HG02852 (cell line): ENCODE results near the gene KRT81.

ENCODE experiments used
- ATAC-seq: cut with Tn5 transposase; IDR thresholded peaks from one replicate; pipeline ENCODE4 v1.9.1; 2021; ENCODE audit warnings: mild to moderate bottlenecking, moderate library complexity; ENCODE audit not compliant: unreplicated experiment

KRT81 gene

GRCh38 chr12:52291267-52291935, at the start of gene KRT81:
Gene KRT81, minus strand, starts transcription at chr12:52291534. Its CDS starts 69 bp downstream, at chr12:52291465.
- no peak for ATAC-seq

- ATAC-seq = no peak
Measured at GRCh38 chr12:52338241-52338960, 47.1 kb upstream of the KRT81 start.

- no peak for ATAC-seq
Measured at GRCh38 chr12:52337054-52337453, 45.7 kb upstream of the KRT81 start.

- ATAC-seq = no peak
Measured at GRCh38 chr12:52336641-52337040, 45.3 kb upstream of the KRT81 start.

- no peak for ATAC-seq
Measured at GRCh38 chr12:52335598-52336262, 44.4 kb upstream of the KRT81 start.

GRCh38 chr12:52334185-52334584, 42.9 kb upstream of the KRT81 start:
- no peak for ATAC-seq

GRCh38 chr12:52333321-52333720, 42.0 kb upstream of the KRT81 start:
- ATAC-seq = no peak

- ATAC-seq = no peak
Measured at GRCh38 chr12:52332381-52332780, 41.0 kb upstream of the KRT81 start.

- ATAC-seq = no peak
Measured at GRCh38 chr12:52331833-52332232, 40.5 kb upstream of the KRT81 start.

GRCh38 chr12:52331039-52331438, 39.7 kb upstream of the KRT81 start:
- ATAC-seq = no peak

- ATAC-seq = no peak
Measured at GRCh38 chr12:52327830-52328500, 36.6 kb upstream of the KRT81 start.

- peak; percentile 96 for ATAC-seq
Measured at GRCh38 chr12:52327052-52327829, 35.9 kb upstream of the KRT81 start.

- ATAC-seq = no peak
Measured at GRCh38 chr12:52324153-52324444, 32.8 kb upstream of the KRT81 start.

GRCh38 chr12:52323416-52324152, 32.2 kb upstream of the KRT81 start:
- no peak for ATAC-seq

- no peak for ATAC-seq
Measured at GRCh38 chr12:52323001-52323400, 31.7 kb upstream of the KRT81 start.

GRCh38 chr12:52322069-52322468, 30.7 kb upstream of the KRT81 start:
- ATAC-seq = no peak

GRCh38 chr12:52321418-52321817, 30.1 kb upstream of the KRT81 start:
- ATAC-seq = no peak

GRCh38 chr12:52320784-52321400, 29.6 kb upstream of the KRT81 start, which contains the start of gene KRT83:
Gene KRT83, minus strand, starts transcription at chr12:52321398. Its CDS starts 63 bp downstream, at chr12:52321335.
- no peak for ATAC-seq

- ATAC-seq = no peak
Measured at GRCh38 chr12:52319097-52319496, 27.8 kb upstream of the KRT81 start.
